Epithelial cell of esophagus (primary cell): ENCODE measurements around the gene DDOST.

Experiments
- DNase-seq: peaks from one replicate; pipeline ENCODE4 v3.0.0; 2010; ENCODE audit warnings: low read depth
- H3K4me3 ChIP-seq: 2 replicates; pipeline ENCODE4 v1.5.1; 2011; ENCODE audit warnings: mild to moderate bottlenecking, low read length, control low read depth
- TF ChIP-seq, protein P1 (sequence below): IDR thresholded peaks from 2 replicates; pipeline ENCODE4 v1.5.1; 2011; ENCODE audit warnings: low read depth, mild to moderate bottlenecking, low read length, control low read depth, inconsistent platforms; ENCODE audit not compliant: insufficient read depth; ENCODE audit errors: missing control alignments

The DDOST gene

DNA sequence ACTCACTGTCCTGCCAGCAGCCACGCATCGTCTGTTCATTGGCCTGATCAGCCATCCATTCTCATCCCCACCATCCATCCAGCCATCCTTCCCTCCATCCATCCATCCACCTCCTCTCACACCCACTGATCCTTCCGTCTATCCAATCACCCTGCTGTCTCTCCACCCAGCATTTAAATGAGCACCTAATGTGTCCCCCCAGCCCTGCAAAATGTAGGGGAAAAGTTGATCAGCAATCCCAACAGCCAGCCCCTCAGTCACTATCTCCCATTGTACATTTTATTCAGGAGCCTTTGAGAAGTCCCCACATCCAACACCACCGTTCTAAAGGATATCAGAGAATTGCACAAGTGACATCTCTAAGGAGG is 11.1 kb upstream of the DDOST start:
- H3K4me3 ChIP-seq = no peak overlapping the region
- DNase-seq = no peak
- TF ChIP-seq, protein P1, sequence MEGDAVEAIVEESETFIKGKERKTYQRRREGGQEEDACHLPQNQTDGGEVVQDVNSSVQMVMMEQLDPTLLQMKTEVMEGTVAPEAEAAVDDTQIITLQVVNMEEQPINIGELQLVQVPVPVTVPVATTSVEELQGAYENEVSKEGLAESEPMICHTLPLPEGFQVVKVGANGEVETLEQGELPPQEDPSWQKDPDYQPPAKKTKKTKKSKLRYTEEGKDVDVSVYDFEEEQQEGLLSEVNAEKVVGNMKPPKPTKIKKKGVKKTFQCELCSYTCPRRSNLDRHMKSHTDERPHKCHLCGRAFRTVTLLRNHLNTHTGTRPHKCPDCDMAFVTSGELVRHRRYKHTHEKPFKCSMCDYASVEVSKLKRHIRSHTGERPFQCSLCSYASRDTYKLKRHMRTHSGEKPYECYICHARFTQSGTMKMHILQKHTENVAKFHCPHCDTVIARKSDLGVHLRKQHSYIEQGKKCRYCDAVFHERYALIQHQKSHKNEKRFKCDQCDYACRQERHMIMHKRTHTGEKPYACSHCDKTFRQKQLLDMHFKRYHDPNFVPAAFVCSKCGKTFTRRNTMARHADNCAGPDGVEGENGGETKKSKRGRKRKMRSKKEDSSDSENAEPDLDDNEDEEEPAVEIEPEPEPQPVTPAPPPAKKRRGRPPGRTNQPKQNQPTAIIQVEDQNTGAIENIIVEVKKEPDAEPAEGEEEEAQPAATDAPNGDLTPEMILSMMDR = no peak

GRCh38 chr1:20670936-20671335 is 9.8 kb upstream of the DDOST start:
- TF ChIP-seq, protein P1 = no peak
- no peak overlapping the region for H3K4me3 ChIP-seq
- no peak for DNase-seq

DNA sequence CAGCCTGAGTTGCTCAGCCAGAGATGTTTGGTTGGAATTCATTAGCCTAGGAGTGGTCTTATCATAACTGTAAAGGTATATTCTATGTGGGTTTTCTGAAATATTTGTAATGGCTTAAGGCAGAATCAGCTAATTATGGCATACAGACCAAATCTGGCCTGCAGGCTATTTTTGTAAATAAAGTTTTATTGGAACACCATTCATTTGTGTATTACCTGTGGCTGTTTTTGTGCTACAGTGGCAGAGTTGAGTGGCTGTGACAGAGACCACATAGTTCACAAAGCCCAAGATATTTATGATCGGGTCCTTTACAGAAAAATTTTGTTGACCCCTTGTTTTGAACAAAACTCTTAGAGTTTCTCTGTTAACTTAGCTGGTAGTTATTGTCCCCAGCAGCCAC is 7.4 kb upstream of the DDOST start:
- no peak overlapping the region for H3K4me3 ChIP-seq
- TF ChIP-seq, protein P1 = no peak
- no peak for DNase-seq

GRCh38 chr1:20666804-20667203 is 5.6 kb upstream of the DDOST start:
- DNase-seq = peak; percentile 20
- TF ChIP-seq, protein P1 = no peak
- H3K4me3 ChIP-seq = no peak overlapping the region

DNA sequence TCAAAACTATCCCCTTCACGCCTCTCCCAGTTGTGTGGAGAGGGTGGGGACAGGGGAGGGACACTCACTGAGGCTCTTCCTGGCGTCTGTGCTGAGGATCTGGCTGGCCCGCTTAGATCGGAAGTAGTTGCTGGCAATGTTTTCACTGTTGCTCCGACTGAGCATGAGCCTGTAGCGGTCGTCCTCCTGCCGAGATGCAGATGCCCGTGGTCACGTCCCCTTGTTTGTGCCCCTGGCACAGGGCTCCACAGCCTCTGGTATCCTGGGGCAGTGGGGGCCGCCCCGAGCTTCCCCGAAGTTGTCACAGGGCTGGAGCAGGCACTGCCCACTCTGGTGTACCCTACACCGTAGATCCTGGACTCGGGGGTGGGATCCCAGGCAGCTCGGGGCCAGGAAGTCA is 5.0 kb upstream of the DDOST start:
- TF ChIP-seq, protein P1 = no peak
- no peak for DNase-seq
- H3K4me3 ChIP-seq = no peak overlapping the region

GRCh38 chr1:20665726-20666125 is 4.6 kb upstream of the DDOST start:
- H3K4me3 ChIP-seq = no peak overlapping the region

More at GRCh38 chr1:20665726-20666125, 4.6 kb upstream of the DDOST start:
- TF ChIP-seq, protein P1 = no peak
- no peak for DNase-seq
